ENCODE results near the gene MTG1.
"Not testable (repeated sequence)": the region's sequence is repeated elsewhere in the genome, so short reads cannot be mapped to it uniquely, and the experiment has no call there.

The MTG1 gene

GRCh38 chr10:133401981-133402725, 8.2 kb downstream of the MTG1 start:
- DNase-seq: no peak

- no peak for DNase-seq
Measured at GRCh38 chr10:133403359-133403758, 9.4 kb downstream of the MTG1 start.

DNA sequence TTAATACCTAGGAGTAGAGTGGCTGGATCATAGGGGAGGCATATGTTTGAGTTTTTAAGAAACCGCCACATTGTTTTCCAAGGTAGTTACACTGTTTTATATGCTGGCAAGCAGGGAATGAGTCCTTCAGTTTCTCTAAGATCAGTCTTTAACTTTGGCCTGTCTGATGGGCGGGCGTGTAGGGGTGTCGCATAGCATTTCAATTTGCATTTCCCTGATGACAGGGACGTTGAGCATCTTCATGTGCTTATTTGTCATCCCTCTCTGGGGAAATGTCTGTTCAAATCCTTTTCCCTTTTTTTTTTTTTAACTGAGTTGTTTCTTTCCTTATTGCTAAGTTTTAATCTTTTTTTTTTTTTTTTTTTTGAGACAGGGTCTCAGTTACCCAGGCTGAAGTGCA, 9.8 kb downstream of the MTG1 start:
- DNase-seq: no peak

DNA sequence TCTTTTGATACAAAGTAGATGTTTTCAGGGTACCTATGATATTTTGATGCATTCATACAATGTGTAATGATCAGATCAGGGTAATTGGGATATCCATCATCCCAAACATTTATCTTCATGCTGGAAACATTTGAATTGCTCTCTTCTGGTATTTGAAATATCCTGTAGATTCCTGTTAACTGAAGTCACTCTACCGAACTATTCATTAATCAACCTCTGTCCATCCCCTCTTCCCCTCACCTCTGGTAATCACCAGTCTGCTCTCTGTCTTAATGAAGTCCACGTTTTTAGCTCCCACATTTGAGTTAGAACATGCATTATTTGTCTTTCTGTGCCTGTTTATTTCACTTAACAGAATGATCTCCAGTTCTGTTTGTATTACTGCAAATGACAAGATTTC, 11.3 kb downstream of the MTG1 start:
- no peak for DNase-seq

- no peak for DNase-seq
Measured at GRCh38 chr10:133405844-133406527, 12.0 kb downstream of the MTG1 start.

GRCh38 chr10:133411523-133412380, 17.8 kb downstream of the MTG1 start:
- DNase-seq: no peak

DNA sequence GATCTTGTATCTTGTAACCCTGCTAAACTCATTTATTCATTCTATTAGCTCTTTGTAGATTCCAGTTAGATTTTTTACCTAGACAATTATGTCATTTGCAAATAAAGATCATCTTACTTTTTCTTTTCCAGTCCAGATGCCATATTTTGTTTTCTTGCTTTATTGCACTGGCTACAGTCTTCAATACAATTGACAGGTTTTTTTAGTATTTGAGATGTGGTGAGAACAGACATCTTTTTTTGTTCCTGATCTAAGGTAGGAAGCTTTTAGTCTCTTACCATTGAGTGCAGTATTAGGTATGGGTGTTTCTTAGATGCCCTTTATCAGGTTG, 18.4 kb downstream of the MTG1 start:
- DNase-seq: no peak

DNA sequence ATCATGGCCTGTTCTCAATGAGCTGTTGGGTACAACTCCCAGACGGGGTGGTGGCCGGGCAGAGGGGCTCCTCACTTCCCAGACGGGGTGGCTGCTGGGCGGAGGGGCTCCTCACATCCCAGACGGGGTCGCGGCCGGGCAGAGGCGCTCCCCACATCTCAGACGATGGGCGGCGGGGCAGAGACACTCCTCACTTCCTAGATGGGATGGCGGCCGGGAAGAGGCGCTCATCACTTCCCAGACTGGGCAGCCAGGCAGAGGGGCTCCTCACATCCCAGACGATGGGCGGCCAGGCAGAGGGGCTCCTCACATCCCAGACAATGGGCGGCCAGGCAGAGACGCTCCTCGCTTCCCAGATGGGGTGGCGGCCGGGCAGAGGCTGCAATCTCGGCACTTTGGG, 20.4 kb downstream of the MTG1 start:
- DNase-seq: not testable (repeated sequence)

- no peak for DNase-seq
Measured at GRCh38 chr10:133415752-133416151, 21.8 kb downstream of the MTG1 start.

GRCh38 chr10:133418289-133418993, 24.5 kb downstream of the MTG1 start:
- DNase-seq: no peak

DNA sequence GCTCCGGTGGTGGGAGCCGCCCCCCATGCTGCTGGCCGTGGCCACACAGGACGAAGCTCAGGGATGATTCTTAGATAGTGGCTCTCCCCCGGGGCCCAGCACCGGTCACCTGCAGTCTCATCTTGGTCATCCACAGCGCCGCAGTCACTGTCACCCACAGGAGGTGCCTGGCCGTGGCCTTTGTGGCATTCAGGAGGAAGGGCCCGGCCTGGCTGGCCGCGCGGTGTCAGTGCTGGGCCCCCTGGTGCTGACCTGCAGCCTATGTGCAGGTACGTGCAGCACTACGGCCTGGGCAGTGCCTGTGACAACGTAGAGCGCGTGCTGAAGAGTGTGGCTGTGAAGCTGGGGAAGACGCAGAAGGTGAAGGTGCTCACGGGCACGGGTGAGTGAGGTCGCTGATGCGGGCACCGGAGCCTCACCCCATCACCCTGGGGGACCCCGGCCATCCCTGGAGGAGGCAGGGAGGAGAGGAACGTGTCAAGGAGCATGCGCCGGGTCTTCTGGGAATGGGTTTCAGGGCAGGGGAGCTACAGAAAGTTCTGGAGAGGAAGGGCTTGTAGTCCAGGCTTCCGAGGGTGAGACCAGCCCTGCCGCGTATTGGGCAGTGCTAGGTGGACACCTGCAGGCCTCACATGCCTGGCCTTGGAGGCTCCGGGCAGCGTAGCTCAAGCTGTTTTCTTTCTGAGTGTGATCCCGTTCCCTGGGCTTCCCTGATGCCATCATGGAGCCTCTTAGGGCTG, 25.4 kb downstream of the MTG1 start:
- DNase-seq: no peak

DNA sequence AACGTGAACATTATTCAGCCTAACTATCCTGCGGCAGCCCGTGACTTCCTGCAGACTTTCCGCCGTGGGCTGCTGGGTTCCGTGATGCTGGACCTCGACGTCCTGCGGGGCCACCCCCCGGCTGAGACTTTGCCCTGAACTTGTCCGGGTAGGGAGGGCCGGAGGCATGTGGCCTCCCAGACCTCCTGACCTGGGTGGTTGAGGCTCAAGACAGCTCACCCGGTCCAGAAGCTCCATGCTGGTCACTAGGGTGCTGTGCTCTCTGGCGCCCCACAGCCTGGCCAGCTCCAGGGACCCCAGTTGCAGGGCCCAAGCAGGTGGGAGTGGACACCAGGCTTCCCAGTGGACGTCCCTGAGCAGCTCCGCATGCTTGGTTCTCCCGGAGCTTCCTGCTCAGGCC, 26.1 kb downstream of the MTG1 start:
- no peak for DNase-seq

- no peak for DNase-seq
Measured at GRCh38 chr10:133420579-133420978, 26.6 kb downstream of the MTG1 start.

DNA sequence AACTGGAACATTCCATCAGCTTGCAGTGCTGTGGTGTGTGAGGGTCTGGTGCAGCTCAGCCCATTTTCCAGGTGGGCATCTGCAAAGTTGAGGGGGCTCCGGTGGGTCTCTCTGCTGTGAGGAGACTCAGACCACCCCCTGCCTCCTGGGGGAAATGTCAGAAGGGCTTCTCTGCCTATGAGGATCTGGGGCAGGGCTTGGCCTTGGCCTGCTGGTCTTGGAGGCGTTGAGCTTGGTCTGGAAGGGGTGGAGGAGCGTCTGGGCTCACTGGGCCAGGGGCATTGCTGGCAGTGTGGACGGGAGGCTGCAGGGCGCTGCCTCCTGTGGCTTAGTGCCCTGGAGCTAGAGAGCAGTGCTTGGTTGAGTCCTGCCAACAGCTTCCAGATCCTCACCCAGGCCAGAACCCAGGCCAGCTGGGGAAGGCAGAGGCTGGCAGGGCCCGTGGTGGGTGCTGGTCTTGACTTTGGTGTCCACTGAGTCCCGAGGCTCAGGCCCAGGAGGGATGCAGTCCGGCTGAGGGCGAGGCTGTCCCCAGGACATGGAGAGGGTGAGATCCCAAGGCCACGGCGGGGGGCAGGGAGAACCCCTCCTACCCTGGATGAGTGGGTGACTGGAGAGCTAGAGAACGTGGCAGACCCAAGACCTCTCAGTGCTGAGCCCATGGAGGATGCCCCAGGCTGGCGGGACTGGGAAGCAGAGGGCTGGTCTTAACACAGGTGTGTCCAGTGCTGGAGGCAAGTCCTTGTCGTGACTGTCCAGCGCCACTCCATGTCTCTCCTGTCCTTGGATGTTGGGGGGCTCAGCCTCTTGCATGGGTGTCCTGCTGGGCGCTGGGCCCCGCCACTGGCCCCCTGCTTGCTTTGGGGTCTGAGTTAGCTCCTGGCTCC, 27.6 kb downstream of the MTG1 start:
- DNase-seq: no peak

GRCh38 chr10:133422223-133422806, 28.4 kb downstream of the MTG1 start:
- DNase-seq: no peak

DNA sequence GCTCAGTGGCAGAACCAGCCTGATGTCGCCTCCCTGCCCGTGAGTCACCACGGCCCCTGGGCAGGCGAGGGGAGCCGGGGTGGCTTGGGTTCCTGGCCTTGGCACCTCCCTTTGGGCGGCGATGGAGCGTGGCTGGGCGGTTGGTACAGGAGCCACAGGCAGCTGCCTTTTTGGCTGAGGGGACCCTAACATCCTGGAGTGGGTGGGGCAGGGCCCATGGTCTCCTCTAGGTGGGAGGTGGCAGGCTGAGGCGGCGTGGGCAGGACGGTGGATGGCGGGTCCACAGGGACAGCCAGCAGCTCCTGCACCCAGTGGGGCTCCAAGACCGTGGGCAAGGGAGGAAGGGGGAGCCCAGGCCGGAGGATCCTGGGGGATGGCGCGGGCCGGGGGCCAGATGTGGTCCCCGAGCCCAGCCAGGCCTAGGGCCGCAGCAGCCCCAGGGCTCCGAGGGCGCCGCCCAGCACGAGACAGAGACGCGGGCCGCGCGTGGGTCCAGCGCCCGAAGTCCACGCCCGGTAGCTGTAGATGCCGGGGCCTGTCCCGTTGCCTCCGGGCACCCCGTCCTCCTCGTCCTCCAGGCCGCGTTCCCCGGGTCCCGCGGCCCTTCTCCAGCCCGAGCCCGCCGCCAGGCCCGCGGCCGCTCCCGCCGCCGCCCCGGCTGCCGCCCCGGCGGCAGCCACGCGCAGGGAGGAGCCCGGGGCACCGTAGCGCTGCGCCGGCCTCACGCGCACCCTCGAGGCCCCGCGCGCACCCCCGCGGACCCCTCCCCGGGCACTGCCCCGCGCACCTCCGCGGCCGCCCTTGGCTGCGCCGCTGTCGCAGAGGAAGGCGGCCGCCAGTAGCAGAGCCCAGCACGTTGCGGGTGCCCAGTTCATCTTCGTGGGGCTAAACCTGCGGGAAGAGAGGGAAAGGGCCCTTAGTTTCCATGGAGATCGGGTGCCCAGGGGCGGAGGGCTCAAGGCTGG, 29.1 kb downstream of the MTG1 start:
- no peak for DNase-seq

- not testable (repeated sequence) for DNase-seq
Measured at GRCh38 chr10:133424102-133424501, 30.1 kb downstream of the MTG1 start.

DNA sequence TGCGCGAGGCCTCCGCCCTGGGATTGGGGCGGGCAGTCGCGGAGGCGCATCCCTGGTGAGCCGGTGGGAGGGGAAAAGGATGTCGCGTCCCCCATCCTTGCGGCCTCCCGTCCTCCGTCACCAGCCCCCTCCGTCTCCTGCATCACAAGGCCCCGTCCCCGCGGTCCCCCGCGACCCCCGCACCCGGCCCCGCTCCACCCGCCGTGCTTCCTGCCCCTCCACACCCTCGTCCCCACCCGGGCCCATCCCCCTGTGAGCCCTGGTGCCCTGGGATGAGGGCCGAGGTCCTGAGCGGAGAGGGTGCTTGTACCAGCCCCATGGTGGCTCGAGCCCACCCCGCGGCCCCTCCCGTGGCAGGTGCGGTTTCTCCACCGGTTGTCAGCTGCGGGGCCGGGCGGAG, 30.6 kb downstream of the MTG1 start, which contains the start of gene SPRN:
Gene SPRN (minus strand): TSS at position 25 of the 400 bp plus-strand sequence. CDS start 944 bp downstream, outside the sequence.
- DNase-seq: not testable (repeated sequence)

- not testable (repeated sequence) for DNase-seq
Measured at GRCh38 chr10:133429571-133429970, 35.6 kb downstream of the MTG1 start.
